GM19467 (cell line): ENCODE data around the gene CUX1.

Source experiments
- ATAC-seq: cut with Tn5 transposase; IDR thresholded peaks from one replicate; pipeline ENCODE4 v1.9.1; 2021; ENCODE audit warnings: mild to moderate bottlenecking, moderate library complexity; ENCODE audit not compliant: unreplicated experiment

The CUX1 gene

GRCh38 chr7:102196028-102196427 lies 378.6 kb downstream of the CUX1 start:
- no peak for ATAC-seq

GRCh38 chr7:102197161-102197560 lies 379.7 kb downstream of the CUX1 start:
- ATAC-seq: no peak

- no peak for ATAC-seq
Measured at GRCh38 chr7:102197599-102197998, 380.2 kb downstream of the CUX1 start.

GRCh38 chr7:102198417-102198956 lies 381.1 kb downstream of the CUX1 start:
- no peak for ATAC-seq

- ATAC-seq: no peak
Measured at GRCh38 chr7:102201576-102201975, 384.1 kb downstream of the CUX1 start.

- ATAC-seq: no peak
Measured at GRCh38 chr7:102202556-102202955, 385.1 kb downstream of the CUX1 start.

- ATAC-seq: no peak
Measured at GRCh38 chr7:102203218-102203617, 385.8 kb downstream of the CUX1 start.

- no peak for ATAC-seq
Measured at GRCh38 chr7:102204212-102204611, 386.8 kb downstream of the CUX1 start.

GRCh38 chr7:102205915-102206314 lies 388.5 kb downstream of the CUX1 start:
- ATAC-seq: no peak

- no peak for ATAC-seq
Measured at GRCh38 chr7:102208826-102209225, 391.4 kb downstream of the CUX1 start.

GRCh38 chr7:102210787-102211186 lies 393.4 kb downstream of the CUX1 start:
- ATAC-seq: no peak

GRCh38 chr7:102211590-102212550 lies 394.4 kb downstream of the CUX1 start:
- peak; percentile 52 for ATAC-seq

GRCh38 chr7:102214477-102215072 lies 397.1 kb downstream of the CUX1 start:
- ATAC-seq: no peak

- ATAC-seq: no peak
Measured at GRCh38 chr7:102215256-102215655, 397.8 kb downstream of the CUX1 start.

GRCh38 chr7:102215711-102216110 lies 398.3 kb downstream of the CUX1 start:
- no peak for ATAC-seq

GRCh38 chr7:102216573-102217314 lies 399.3 kb downstream of the CUX1 start:
- no peak for ATAC-seq

GRCh38 chr7:102220229-102220850 lies 402.9 kb downstream of the CUX1 start:
- ATAC-seq: no peak

- ATAC-seq: no peak
Measured at GRCh38 chr7:102220960-102221800, 403.8 kb downstream of the CUX1 start.

- ATAC-seq: no peak
Measured at GRCh38 chr7:102221961-102222360, 404.5 kb downstream of the CUX1 start.

- ATAC-seq: no peak
Measured at GRCh38 chr7:102222445-102222844, 405.0 kb downstream of the CUX1 start.
